ENCODE data around the gene PHF14.

Gene PHF14

DNA sequence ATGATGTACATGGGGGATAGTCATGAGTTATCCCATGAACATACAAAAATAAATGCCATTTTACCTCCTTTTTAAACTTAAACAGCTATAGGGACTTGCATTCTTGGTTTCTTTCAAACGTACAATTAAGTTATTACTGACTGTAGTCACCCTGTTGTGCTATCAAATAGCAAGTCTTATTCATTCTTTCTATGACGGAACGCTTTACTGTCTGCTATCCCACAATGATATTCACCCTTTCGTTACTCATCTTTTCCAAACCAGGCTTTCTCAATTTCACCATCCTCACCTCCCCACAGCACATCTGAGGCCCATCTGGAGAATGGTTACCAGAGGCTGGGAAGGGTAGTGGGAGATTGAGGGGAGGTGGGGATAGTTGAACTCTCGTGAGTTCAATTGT lies 218.8 kb downstream of the PHF14 start:
- no peak for DNase-seq (ENCODE audit: low spot score)
- TF ChIP-seq, protein P1, sequence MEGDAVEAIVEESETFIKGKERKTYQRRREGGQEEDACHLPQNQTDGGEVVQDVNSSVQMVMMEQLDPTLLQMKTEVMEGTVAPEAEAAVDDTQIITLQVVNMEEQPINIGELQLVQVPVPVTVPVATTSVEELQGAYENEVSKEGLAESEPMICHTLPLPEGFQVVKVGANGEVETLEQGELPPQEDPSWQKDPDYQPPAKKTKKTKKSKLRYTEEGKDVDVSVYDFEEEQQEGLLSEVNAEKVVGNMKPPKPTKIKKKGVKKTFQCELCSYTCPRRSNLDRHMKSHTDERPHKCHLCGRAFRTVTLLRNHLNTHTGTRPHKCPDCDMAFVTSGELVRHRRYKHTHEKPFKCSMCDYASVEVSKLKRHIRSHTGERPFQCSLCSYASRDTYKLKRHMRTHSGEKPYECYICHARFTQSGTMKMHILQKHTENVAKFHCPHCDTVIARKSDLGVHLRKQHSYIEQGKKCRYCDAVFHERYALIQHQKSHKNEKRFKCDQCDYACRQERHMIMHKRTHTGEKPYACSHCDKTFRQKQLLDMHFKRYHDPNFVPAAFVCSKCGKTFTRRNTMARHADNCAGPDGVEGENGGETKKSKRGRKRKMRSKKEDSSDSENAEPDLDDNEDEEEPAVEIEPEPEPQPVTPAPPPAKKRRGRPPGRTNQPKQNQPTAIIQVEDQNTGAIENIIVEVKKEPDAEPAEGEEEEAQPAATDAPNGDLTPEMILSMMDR (IDR thresholded peaks at IDR 0.05; ENCODE audit: extremely low read depth, missing control alignments), result no peak

DNA sequence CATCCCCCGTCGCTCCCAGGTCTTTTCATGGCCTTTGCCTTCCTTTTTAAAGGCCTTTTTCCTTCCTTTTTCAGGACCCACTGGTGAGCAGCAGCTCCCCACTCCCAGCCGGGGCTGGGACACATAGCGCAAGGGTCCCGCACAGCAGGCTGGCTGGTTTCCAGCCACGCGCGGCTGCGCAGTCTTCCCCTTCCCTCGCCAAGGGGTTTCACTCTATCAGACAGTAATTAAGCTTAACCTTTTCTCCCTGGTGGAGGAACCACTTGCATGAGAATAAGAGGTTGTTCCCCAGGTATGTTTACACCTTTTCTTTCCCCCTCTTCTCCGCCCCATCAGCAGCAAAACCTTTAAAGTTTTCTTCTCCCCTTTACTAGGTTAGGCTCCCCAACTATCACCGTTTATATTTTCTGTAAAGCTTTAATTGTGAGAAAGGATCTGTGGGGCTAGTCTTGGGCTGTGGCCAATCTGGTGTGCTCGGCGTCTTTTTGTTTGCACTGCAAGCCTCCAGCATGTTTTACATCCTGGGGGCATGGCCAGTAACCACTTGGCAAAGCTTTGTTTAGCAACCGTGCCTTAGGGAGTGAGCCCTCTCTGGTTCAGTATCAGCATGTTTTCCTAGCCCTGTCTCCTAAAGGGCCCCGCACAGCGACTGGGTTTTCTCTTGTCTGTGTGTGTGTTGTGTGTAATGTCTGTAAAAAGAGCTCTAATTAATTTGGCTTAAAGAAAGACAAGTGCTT lies 219.6 kb downstream of the PHF14 start:
- no peak for DNase-seq (ENCODE audit: low spot score)
- TF ChIP-seq, protein P1 (IDR thresholded peaks at IDR 0.05; ENCODE audit: extremely low read depth, missing control alignments), result no peak

DNA sequence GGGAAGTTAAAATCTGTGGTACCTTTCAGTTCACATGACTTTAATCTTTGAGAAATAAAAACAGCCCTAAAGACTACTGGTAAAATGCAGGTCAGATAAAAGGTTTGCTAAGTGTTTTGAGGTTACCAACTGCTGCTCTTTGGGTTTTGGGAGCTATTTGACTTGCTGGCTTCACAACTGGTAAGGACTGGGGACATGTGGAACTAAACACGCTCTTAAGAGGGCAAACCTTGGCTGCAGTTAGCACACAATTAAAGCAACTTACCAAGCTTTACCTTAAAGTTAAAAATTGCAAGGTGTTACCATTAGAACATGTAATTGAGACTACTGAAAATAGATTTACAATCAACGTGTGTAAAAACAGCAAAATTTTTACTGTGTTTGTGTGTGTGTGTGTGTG lies 220.2 kb downstream of the PHF14 start:
- TF ChIP-seq, protein P1 (IDR thresholded peaks at IDR 0.05; ENCODE audit: extremely low read depth, missing control alignments), result no peak
- DNase-seq (ENCODE audit: low spot score), result no peak

DNA sequence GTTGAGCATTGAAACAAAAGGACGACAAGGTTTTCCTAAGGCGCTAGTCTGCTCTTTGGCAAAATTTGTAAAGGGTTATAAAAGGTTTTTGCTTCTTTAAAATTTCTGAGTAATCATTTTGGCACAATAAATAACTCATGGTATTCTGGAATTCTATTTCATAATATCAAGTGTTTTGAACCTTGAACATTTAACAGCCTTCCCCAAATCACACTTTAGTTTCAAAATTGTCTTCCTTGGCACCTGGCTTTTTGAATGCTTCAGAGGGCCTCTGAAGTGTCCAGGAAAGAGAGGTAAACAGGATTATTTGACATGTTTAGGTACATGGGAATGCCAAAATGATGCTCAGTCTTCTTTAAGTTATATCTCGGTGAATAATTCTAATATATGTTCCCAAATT lies 220.8 kb downstream of the PHF14 start:
- TF ChIP-seq, protein P1 (IDR thresholded peaks at IDR 0.05; ENCODE audit: extremely low read depth, missing control alignments), result no peak
- DNase-seq (ENCODE audit: low spot score), result no peak

DNA sequence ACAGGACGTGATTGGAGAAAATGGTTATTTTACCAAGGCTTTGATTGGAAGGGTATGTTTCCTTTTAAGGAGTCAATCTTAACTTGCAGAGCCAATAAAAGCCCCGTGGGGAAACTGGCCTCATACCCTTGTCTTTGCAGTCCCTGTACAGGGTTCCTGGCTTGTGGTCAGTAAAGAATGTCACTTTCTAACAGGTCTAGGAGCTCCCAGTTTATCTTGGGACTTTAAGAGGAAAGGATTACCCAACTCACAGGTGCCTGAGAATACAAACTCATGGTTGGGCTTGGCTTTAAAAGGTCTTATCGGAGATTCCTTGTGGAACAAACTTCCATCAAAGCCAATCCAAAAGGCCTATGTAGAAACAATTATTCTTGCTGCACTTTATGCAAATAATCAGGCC lies 221.8 kb downstream of the PHF14 start:
- no peak for DNase-seq (ENCODE audit: low spot score)
- TF ChIP-seq, protein P1 (IDR thresholded peaks at IDR 0.05; ENCODE audit: extremely low read depth, missing control alignments), result no peak

DNA sequence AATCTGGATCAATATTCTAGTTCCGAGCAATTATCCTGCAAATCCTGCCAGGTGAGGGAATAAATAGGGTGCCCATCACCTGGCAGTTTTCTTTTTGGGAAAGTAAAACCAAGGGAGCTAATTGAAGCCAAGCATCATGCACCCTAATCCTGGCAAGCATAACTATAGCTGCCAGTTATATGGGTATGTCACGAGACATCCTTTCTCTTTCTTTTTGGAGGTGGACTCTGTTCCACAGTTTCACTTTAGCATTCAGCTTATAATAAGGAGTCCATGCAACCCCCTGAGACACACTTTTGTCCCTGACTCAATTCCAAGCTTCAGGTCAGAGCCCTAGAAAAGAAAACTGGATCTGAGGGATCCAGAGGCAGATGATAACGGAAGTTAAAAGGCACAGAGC lies 222.5 kb downstream of the PHF14 start:
- no peak for DNase-seq (ENCODE audit: low spot score)
- TF ChIP-seq, protein P1 (IDR thresholded peaks at IDR 0.05; ENCODE audit: extremely low read depth, missing control alignments), result no peak

DNA sequence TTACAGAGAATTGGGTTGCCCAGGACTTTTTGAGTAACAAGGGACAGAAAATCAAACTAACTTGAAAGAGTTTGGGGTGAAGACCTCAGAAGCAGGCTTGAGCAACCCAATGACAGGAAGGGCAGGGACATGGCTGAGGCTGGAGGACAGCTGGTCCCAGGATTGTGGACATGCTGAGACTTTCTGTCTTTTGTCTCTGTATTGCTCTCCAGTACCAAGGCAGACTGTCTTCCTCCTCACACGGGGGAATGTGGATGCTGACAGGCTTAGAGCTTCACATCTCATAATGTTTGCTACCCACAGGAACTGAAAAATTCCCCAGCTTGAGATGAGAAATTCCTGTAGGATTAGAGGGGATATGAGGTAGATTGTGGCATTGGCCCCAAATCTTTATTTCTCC lies 229.6 kb downstream of the PHF14 start:
- DNase-seq (ENCODE audit: low spot score), result no peak
- TF ChIP-seq, protein P1 (IDR thresholded peaks at IDR 0.05; ENCODE audit: extremely low read depth, missing control alignments), result no peak

Data from GM20000 (cell line).